HG03066 (cell line): ENCODE measurements around the gene PLEKHA4.
"Not testable (repeated sequence)": the region's sequence is repeated elsewhere in the genome, so short reads cannot be mapped to it uniquely, and the experiment has no call there.

Source experiments
- ATAC-seq: cut with Tn5 transposase; IDR thresholded peaks from one replicate; pipeline ENCODE4 v1.9.1; 2021; ENCODE audit warnings: low read depth; ENCODE audit not compliant: unreplicated experiment

PLEKHA4 gene

DNA sequence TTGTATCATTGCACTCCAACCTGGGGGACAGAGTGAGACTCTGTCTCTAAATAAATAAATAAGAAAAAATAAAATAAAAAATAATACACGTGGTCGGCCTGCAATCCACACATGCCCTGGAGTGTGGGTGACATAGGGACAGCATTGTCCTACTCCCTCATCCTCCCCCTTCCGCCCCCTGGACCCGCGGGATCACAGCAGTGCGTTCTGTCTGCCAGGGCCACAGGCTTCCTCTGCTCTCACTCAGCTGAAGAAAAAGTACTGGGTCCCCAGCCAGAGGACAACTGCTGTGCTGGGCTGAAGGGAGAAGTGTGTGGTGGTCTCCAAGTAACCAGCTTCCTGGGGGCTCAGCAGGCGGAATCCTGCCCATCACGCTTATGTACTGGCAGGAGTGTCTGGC is 63.9 kb downstream of the PLEKHA4 start:
- ATAC-seq = no peak

GRCh38 chr19:48802623-48803022 is 65.8 kb downstream of the PLEKHA4 start:
- ATAC-seq = no peak

DNA sequence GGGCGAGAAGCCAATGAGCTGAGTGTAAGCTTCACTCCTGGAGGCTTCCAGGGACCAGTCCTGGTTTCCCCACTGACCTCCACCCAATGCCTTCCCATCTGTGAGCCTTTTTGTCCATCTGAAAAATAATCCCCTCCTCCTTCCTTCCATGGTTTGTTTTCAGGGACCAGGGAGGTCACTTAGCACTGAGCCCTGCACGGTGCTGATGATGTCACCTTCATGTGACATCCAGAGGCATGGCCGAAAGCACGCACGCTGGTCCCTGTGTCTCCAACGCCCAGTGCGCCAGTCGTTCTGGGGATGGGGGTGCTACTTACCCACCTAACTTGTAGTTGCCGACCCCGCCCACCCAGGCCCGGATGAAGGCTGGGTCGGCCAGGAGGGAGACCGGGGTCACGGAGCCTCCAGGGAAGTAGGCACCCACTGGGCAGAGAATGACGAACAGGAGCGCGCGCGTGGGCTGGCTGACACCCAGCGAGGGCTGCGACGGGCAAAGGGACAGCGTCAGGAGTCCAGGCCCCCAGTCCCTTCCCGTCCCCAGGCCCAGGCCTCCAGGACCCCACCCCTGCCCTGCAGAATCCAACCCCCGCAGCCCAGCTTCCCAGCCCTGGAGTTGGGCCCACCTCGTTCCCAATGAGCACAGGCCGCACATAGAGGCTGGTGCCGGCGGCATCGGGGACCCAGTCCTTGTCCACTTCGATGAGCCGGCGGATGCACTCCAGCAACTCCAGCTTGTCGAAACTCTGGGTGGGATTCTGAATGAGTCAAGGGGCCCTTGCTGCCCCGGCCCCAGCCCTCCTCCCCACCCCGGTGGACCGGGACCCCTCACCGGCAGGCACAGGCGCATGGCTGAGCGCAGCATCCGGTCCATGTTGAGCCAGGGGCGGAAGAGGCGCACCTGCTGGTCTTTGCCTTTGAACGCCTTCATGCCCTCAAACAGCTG is 68.8 kb downstream of the PLEKHA4 start:
- ATAC-seq = no peak

DNA sequence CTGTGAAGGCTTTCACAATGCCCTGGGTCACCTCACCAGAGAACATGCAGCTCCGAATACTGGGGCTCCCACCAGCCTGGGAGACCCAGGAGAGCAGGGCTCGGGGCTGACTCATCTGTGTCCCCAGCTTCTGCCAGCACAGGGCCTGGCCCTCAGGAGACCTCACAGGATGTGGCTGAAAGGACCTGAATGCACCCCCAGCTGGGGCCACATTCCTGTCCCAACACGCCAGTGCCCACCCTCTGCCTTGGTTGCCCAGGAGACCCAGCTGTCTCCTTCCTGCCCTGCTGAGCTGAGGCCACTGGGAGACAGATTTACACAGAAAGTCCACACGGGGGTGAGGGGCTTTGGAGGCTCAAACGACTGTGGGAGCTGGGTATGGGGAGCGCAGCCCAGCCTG is 69.5 kb downstream of the PLEKHA4 start:
- ATAC-seq = no peak

GRCh38 chr19:48797103-48797502 is 71.3 kb downstream of the PLEKHA4 start:
- no peak for ATAC-seq

DNA sequence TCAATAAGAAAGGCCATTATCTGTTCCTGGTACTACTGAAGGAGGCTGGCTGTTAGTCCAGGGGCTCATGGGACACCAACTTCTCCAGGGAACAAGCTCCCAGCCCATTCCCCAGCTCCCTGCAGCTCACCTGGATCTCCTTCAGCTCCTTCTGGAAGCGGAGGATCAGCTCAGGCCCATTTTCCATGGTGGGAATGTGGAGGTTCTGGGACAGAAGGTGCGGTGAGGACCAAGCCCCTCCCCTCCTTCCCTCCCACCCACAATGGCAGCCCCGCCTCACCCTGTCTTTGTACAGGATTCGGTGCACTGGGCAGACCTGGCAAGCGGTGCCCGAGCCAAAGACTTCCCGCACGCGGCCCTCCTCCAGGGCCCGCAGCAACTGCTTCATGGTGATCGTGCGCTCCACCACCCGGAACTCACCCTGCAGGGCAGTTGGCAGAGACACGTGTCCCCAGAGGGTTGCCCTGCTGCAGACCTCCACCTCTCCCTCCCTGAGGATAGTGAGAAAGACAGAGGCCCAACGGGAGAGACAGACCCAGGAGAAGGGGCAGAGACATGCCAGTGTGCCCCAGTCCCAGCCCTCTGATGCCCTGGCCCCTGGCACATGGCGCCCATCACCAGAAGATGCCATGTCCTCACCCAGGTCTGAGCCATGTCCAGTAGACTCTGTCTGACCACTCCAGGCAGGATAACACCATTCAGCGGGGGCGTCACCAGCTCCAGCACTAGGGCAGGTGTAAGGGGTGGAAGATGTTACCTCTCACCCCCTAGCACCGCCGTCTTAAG is 71.9 kb downstream of the PLEKHA4 start:
- ATAC-seq = no peak

DNA sequence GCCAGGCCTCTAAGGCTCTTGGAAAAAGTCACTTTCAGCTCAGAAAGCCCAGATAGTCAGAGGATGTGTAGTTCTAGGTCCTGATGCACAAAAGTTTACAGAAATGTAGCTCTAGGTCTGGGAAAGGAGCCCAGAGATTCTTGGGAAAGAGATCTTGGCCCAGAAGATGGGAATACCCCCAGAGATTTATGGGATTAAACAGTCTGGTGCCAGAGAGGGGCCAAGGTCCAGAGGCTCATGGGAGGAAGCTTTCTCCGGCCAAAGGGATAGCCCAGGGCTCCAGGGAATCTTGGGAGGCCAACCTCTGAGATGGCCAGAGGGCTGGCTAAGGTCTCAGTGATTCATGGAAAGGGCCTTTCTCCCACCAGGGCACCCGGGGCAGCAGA is 72.7 kb downstream of the PLEKHA4 start:
- no peak for ATAC-seq

GRCh38 chr19:48795055-48795684 is 73.2 kb downstream of the PLEKHA4 start:
- ATAC-seq = peak; percentile 84

DNA sequence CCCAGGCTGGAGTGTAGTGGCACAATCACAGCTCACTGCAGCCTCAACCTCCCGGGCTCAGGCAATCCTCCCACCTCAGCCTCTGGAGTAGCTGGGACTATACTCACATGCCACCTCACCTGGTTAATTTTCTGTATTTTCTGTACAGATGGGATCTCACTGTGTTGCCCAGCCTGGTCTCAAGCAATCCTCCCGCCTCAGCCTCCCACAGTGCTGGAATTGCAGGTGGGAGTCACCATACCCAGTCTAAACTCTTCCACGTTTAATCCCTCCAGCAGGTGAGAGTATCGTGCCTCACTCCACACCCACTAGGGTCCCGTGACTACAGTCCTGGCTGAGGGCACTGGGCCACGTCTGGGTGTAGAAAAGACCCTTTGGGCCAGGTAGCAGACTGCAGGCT is 74.1 kb downstream of the PLEKHA4 start:
- ATAC-seq = no peak

- ATAC-seq = no peak
These were observed 75.1 kb downstream of the PLEKHA4 start for GRCh38 chr19:48793271-48793670.

DNA sequence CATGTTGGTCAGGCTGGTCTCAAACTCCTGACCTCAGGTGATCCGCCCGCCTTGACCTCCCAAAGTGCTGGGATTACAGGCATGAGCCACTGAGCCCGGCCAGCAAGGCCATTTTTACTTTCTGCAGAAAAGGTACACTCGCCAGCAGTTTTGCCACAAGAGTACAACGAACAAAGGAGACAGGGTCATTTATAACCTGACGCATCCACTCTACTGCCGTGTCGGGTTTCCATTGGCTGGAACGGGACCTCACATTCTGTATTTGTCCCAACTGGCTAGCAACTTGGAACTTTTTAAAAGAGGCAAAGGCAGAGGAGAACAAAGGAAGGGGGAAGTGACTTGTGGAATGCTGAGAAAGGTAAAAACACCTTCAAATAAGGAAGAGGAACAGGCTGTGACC is 81.1 kb downstream of the PLEKHA4 start:
- ATAC-seq = not testable (repeated sequence)
